H1 (cell line): ENCODE data around the gene S1PR3.

Experiments
- CTCF ChIP-seq, 3 experiments: IDR thresholded peaks; 1 replicate in 2 of 3; 2 replicates in 1 of 3; pipeline versions ENCODE4 v1.5.1 to v1.6.1; 2011; ENCODE audit warnings: low read length in 3 of 3, mild to moderate bottlenecking in 3 of 3, inconsistent platforms in 2 of 3, low read depth in 1 of 3, moderate library complexity in 1 of 3; ENCODE audit not compliant: insufficient read depth in 1 of 3; ENCODE audit errors: control extremely low read depth in 1 of 3
- JUND ChIP-seq: IDR thresholded peaks from 2 replicates; pipeline ENCODE4 v1.6.1; 2011; ENCODE audit warnings: mild to moderate bottlenecking, improper control_type of control experiment, low read length
- YY1 ChIP-seq: IDR thresholded peaks from 2 replicates; pipeline ENCODE4 v1.6.1; 2011; ENCODE audit warnings: low read depth, mild to moderate bottlenecking, low read length

GRCh38 chr9:89037346-89037745 is 46.1 kb downstream of the S1PR3 start:
- TF ChIP-seq YY1 = no peak
- TF ChIP-seq CTCF (IDR thresholded peaks at IDR 0.05; ENCODE audit: control extremely low read depth in 1 of 3, insufficient read depth in 1 of 3, low read depth in 1 of 3, low read length in 3 of 3) = no peak
- no peak for TF ChIP-seq JUND
